Adrenal gland (tissue), 5 donors: ENCODE data around the gene CDK17.

Source experiments
- POLR2A ChIP-seq, 2 donors: fragments of 450-650 bp; IDR thresholded peaks; one replicate each; pipeline ENCODE4 v1.6.1; 2017; ENCODE audit warnings: antibody characterized with exemption in 2 of 2, mild to moderate bottlenecking in 2 of 2, moderate library complexity in 1 of 2
- TF ChIP-seq, protein P1 (sequence below), 6 experiments: fragments of 450-650 bp in 4 of 6; fragments of 200-600 bp in 2 of 6; sonication (generic) in 1 of 6; IDR thresholded peaks; 1 replicate in 5 of 6; 2 replicates in 1 of 6; pipeline versions ENCODE4 v1.5.1 to v1.8.0; 2016 to 2021; ENCODE audit warnings: antibody characterized with exemption in 6 of 6, mild to moderate bottlenecking in 2 of 6, moderate library complexity in 1 of 6
- donor health status: DM: no; HTN: no; CAD: no.

DNA sequence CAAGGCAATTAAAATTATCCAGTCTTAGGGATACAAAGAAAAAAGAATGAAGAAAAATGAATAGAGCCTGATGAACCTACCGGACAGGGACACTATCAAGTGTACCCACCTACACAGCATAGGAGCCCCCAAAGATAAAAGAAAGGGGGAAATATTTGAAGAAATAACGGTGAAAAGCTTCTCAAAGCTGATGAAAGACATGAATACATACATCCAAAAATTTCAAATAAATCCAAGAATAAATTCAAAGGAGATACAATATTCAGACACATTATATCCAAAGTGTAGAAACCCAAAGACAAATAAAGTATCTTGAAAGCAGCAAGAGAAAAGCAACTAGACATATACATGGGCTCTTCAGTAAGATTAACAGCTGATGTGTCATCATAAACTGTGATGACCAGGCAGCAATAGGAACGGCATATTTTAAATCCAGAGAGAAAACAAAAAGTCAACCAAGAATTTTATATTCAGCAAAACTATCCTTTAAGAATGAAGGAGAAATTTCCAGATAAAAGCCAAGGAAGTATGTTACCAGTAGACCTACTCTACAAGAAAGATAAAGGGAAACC is 56.0 kb downstream of the CDK17 start:
- TF ChIP-seq, protein P1, sequence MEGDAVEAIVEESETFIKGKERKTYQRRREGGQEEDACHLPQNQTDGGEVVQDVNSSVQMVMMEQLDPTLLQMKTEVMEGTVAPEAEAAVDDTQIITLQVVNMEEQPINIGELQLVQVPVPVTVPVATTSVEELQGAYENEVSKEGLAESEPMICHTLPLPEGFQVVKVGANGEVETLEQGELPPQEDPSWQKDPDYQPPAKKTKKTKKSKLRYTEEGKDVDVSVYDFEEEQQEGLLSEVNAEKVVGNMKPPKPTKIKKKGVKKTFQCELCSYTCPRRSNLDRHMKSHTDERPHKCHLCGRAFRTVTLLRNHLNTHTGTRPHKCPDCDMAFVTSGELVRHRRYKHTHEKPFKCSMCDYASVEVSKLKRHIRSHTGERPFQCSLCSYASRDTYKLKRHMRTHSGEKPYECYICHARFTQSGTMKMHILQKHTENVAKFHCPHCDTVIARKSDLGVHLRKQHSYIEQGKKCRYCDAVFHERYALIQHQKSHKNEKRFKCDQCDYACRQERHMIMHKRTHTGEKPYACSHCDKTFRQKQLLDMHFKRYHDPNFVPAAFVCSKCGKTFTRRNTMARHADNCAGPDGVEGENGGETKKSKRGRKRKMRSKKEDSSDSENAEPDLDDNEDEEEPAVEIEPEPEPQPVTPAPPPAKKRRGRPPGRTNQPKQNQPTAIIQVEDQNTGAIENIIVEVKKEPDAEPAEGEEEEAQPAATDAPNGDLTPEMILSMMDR (IDR thresholded peaks at IDR 0.05) = no peak
- TF ChIP-seq POLR2A (IDR thresholded peaks at IDR 0.05) = no peak
